ENCODE results near the gene SFMBT2.

The SFMBT2 gene

DNA sequence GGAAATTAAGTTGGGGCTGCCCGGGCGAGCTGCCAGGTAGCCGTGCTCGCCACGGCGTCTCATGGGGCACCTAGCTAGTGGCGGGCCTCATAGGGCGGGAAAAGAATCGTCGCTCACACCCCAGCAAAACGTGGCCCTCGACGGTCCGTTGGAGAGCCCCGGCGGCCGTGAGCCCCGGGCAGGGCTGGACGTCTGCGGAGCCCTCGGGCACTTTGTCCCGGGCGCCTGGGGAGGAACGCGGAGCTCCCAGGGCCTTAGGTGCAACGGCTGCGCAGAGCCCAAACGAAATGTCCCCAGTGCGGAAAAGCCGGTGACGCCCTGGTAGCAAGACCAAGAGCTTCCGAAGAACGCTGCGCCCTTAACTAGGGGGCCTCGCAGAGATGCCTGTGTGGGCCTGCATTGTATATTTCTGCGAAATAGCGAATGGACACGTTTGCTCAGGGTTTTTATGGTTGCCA, 866 bp upstream of the SFMBT2 start:
- Histone ChIP-seq H3K27ac (ENCODE audit: low read depth, low read length) (no peak overlapping the region), H3K9me3 (ENCODE audit: control insufficient read depth in 1 of 2, low read length in 2 of 2) (no peaks in the 10 kb centered on the region)

DNA sequence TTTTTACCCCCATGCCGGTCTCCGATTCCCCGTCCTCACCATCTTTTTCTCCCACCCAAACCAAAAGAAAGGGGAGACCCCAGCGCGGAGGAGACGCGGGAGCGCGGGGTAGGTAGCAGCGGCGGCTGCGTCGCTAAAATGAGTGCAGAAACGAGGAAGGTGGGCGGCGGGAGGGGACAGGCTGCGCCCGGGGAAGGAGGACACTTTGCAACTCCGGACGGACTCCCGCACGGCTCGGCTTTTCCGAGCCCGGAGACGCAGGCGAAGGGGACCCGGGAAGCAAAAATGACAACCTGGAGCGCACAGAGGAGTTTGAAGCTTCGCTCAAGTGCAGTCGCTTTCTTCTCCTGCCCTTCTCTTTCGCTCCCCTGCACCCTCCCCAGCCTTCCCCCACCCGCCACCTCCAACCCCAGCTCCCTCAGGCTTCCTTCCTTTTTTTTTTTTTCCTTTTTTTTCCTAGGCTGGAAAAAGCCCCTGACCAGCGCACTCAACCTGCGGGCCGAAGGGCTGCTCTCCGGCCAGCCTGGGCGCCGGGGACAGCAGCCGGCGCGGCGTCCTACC, 453 bp downstream of the SFMBT2 start:
- H3K9ac ChIP-seq (ENCODE audit: low read depth in 1 of 2, low read length in 2 of 2): peak overlapping the region; percentile 42 to 58
- H3K4me3 ChIP-seq (ENCODE audit: low read depth in 1 of 2, low read length in 2 of 2): peak overlapping the region; percentile 66 to 75
- no peaks in the 10 kb centered on the region for H3K9me3 ChIP-seq (ENCODE audit: control insufficient read depth in 1 of 2, low read length in 2 of 2)
- H3K27me3 ChIP-seq (ENCODE audit: control insufficient read depth in 1 of 2, insufficient read depth in 2 of 2, low read length in 2 of 2): peaks cover 0 to 4% of the 10 kb centered on the region in 2 donors
- peaks cover 0 to 20% of the 10 kb centered on the region in 2 donors for H3K4me1 ChIP-seq (ENCODE audit: control insufficient read depth in 1 of 2, insufficient read depth in 2 of 2, low read length in 2 of 2)
- no peaks in the 10 kb centered on the region for H3K36me3 ChIP-seq (ENCODE audit: control insufficient read depth in 1 of 2, insufficient read depth in 2 of 2, low read length in 2 of 2)
- H3K27ac ChIP-seq (ENCODE audit: low read depth, low read length): no peak overlapping the region

More for the DNA sequence above, 866 bp upstream of the SFMBT2 start:
- H3K36me3 ChIP-seq (ENCODE audit: control insufficient read depth in 1 of 2, insufficient read depth in 2 of 2, low read length in 2 of 2): no peaks in the 10 kb centered on the region
- H3K9ac ChIP-seq (ENCODE audit: low read depth in 1 of 2, low read length in 2 of 2): peak overlapping the region in 1 of 2 donors; percentile 43
- H3K4me3 ChIP-seq (ENCODE audit: low read depth in 1 of 2, low read length in 2 of 2): peak overlapping the region; percentile 57 to 66
- H3K27me3 ChIP-seq (ENCODE audit: control insufficient read depth in 1 of 2, insufficient read depth in 2 of 2, low read length in 2 of 2): peaks cover 0 to 4% of the 10 kb centered on the region in 2 donors
- H3K4me1 ChIP-seq (ENCODE audit: control insufficient read depth in 1 of 2, insufficient read depth in 2 of 2, low read length in 2 of 2): peaks cover 0 to 20% of the 10 kb centered on the region in 2 donors

DNA sequence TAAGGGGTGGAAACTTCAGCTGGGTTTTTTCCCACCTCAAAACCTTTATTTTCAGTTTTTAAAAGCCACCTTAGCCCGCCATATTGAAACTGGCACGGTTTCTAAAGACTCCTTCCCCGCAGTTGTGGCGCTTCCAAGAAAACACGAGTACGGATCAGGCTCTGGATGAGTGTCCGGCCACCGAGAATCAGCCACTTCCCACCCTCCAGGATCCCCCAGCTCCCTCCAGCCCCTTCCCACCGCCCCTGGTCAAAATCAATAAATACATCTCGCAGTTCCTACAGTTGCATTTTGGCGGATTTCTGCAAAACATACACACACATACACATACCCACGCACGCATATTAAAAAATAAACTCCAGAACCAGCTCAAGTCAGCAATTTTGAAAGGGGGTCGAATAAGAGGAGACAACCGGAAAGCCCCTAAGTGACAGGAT, 1.1 kb downstream of the SFMBT2 start:
- Histone ChIP-seq H3K4me3 (ENCODE audit: low read depth in 1 of 2, low read length in 2 of 2) (peak overlapping the region; percentile 66 to 75), H3K4me1 (ENCODE audit: control insufficient read depth in 1 of 2, insufficient read depth in 2 of 2, low read length in 2 of 2) (peaks cover 0 to 20% of the 10 kb centered on the region in 2 donors), H3K27ac (ENCODE audit: low read depth, low read length) (no peak overlapping the region), H3K36me3 (ENCODE audit: control insufficient read depth in 1 of 2, insufficient read depth in 2 of 2, low read length in 2 of 2) (no peaks in the 10 kb centered on the region), H3K9ac (ENCODE audit: low read depth in 1 of 2, low read length in 2 of 2) (peak overlapping the region; percentile 42 to 58), H3K27me3 (ENCODE audit: control insufficient read depth in 1 of 2, insufficient read depth in 2 of 2, low read length in 2 of 2) (peaks cover 0 to 4% of the 10 kb centered on the region in 2 donors), H3K9me3 (ENCODE audit: control insufficient read depth in 1 of 2, low read length in 2 of 2) (no peaks in the 10 kb centered on the region)

DNA sequence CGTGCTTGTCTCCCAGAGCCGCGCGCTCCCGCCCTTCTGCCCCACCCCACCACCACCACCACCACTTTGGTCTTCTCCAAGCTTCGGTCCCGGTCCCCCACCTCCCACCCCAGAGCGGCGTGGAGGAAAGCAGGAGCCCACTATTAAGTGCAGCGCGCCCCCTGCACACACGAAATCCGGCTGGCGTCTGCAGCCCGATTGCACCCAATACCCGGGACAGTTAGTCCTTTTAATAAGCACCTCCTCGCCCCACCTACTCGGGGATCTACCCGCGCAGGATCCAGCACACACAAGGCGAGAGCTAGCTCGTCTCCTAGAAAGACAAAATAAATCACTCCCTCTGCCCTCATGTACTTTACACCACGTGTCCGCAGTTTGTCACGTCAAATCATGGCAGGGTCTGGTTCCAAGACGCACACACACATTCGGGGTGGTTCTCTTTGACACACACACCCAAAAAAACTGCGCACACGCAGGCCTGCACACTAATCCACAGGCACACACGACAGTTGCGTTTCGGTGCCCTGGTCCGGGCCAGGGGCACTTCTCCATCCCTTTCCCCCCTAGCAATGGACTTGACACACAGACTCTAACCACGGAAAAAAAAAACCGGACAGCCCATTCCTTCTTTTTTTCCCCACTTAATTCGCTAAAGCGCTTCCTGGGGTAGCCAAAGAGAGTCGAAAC, 1.6 kb downstream of the SFMBT2 start:
- no peaks in the 10 kb centered on the region for H3K36me3 ChIP-seq (ENCODE audit: control insufficient read depth in 1 of 2, insufficient read depth in 2 of 2, low read length in 2 of 2)
- peak overlapping the region; percentile 18 for H3K27ac ChIP-seq (ENCODE audit: low read depth, low read length)
- H3K4me3 ChIP-seq (ENCODE audit: low read depth in 1 of 2, low read length in 2 of 2): peak overlapping the region; percentile 66 to 75
- H3K9me3 ChIP-seq (ENCODE audit: control insufficient read depth in 1 of 2, low read length in 2 of 2): no peaks in the 10 kb centered on the region
- H3K27me3 ChIP-seq (ENCODE audit: control insufficient read depth in 1 of 2, insufficient read depth in 2 of 2, low read length in 2 of 2): peaks cover 0 to 4% of the 10 kb centered on the region in 2 donors
- peak overlapping the region; percentile 42 to 66 for H3K9ac ChIP-seq (ENCODE audit: low read depth in 1 of 2, low read length in 2 of 2)
- peaks cover 0 to 20% of the 10 kb centered on the region in 2 donors for H3K4me1 ChIP-seq (ENCODE audit: control insufficient read depth in 1 of 2, insufficient read depth in 2 of 2, low read length in 2 of 2)

DNA sequence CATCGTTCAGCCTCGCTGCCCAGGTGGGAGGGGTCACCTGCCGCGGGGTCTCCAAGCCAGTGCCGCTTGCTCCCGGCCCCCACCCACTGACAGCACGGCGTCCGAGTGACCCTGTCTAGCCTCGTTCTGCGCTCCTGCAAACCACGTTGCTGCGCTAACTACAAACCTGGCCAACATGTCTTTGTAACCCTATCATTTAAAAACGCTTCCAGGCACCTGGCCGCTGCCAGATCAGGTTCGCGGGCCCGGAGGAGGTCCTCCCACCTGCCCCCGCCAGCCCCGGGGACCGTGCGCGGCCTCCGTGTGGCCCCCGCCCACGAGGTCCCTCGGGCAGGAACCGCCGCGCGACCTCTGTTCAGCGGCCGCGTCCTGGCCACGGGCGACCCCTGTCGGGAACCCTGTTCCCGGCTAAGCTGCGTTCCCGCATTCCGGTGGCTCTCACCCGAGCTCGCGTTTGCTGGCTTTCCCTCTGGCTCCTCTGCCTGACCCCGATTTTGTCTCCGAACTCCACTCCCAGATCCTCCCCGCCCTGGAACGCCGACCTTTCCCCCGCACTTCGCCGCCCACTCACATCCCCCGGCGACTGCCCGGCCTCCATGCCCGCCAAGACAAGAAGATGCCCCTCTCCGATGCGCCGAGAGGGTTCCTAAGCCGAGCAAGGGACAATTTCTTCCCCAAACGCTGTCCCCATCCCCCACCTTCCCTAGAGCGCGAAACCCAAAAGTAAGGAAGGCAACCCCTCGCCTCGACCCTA, 2.4 kb downstream of the SFMBT2 start:
- Histone ChIP-seq H3K4me1 (ENCODE audit: control insufficient read depth in 1 of 2, insufficient read depth in 2 of 2, low read length in 2 of 2) (peaks cover 0 to 20% of the 10 kb centered on the region in 2 donors), H3K36me3 (ENCODE audit: control insufficient read depth in 1 of 2, insufficient read depth in 2 of 2, low read length in 2 of 2) (no peaks in the 10 kb centered on the region)

DNA sequence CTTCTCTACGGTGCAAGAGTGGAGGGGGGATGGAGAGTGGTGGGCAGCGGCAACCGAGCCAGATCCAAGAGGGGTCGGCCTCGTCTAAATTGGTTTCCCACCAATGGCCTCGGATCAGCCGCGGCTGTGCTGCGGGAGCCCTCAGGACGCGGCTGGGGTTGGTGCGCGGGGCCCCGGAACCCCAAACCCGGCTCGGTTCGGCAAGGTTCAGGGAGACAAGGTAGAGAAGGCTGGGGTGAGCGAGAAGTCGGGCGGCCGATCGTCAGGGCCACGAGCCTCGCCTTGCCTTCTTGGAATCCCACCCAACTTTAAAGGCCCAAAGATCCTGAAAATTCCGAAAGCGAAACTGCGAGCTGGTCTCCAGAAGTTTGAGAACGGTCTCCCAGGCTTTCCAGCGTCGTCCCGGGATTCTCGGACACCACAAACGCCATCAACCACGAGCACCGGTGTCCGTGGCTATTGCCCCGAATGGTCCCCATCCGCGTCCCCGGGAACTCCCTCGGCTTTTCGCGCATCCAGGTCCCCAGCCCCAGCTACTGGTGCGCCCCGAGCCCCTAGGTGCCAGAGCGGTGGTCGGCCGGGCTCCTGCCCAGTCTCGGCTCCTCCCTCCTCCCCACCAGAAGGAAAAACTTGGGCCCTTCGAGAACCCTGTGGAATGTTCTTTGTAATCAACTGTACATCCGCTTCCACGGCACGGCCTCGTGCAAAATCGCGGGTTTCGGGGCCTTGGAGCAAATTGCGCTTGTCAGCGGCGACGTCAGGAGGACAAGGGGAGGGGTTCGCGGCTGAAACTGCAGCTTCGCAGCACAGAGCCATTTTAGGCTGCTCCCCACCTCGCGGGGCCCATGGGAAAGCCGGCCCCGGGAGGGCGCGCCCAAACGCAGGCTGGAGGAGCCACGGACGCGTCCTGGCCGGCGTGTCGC, 3.2 kb downstream of the SFMBT2 start:
- peak overlapping the region; percentile 66 to 75 for H3K4me3 ChIP-seq (ENCODE audit: low read depth in 1 of 2, low read length in 2 of 2)
- peaks cover 0 to 4% of the 10 kb centered on the region in 2 donors for H3K27me3 ChIP-seq (ENCODE audit: control insufficient read depth in 1 of 2, insufficient read depth in 2 of 2, low read length in 2 of 2)
- no peaks in the 10 kb centered on the region for H3K36me3 ChIP-seq (ENCODE audit: control insufficient read depth in 1 of 2, insufficient read depth in 2 of 2, low read length in 2 of 2)
- H3K27ac ChIP-seq (ENCODE audit: low read depth, low read length): peak overlapping the region; percentile 17
- peak overlapping the region; percentile 38 to 42 for H3K9ac ChIP-seq (ENCODE audit: low read depth in 1 of 2, low read length in 2 of 2)
- H3K9me3 ChIP-seq (ENCODE audit: control insufficient read depth in 1 of 2, low read length in 2 of 2): no peaks in the 10 kb centered on the region
- peaks cover 0 to 20% of the 10 kb centered on the region in 2 donors for H3K4me1 ChIP-seq (ENCODE audit: control insufficient read depth in 1 of 2, insufficient read depth in 2 of 2, low read length in 2 of 2)

More for the DNA sequence above, 2.4 kb downstream of the SFMBT2 start:
- H3K9me3 ChIP-seq (ENCODE audit: control insufficient read depth in 1 of 2, low read length in 2 of 2): no peaks in the 10 kb centered on the region
- H3K27ac ChIP-seq (ENCODE audit: low read depth, low read length): peak overlapping the region; percentile 18
- peak overlapping the region; percentile 66 to 75 for H3K4me3 ChIP-seq (ENCODE audit: low read depth in 1 of 2, low read length in 2 of 2)
- peaks cover 0 to 4% of the 10 kb centered on the region in 2 donors for H3K27me3 ChIP-seq (ENCODE audit: control insufficient read depth in 1 of 2, insufficient read depth in 2 of 2, low read length in 2 of 2)
- H3K9ac ChIP-seq (ENCODE audit: low read depth in 1 of 2, low read length in 2 of 2): peak overlapping the region; percentile 42 to 66

DNA sequence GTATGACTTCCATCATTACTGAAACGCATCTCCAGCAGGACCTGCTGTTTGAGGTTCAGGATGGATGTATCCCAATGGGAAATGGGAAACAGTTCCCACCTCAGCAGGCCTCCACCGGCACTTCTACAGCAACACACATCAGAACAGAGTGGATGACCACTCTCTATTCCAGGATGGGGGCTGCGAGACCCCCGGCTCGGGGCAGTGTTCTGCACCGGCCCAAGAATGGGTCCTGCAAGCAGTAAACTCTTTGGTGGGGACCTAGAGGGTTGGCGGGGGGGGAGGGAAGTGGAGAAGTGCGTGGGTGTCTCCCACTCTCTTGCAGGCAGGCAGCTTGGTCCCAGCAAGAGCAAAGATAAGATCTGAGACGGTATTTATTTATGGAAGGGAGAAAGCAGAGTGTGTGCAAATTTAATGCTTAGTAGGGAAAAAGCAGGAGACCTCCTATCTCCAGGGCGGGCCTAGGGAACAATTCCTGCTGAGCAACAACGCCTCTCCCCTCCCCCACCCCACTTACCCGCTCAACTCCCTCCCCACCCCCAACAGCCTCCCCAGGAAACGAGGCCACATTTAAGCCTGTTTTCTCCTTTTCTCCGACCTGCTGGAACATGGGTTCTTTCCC, 4.0 kb downstream of the SFMBT2 start:
- Histone ChIP-seq H3K4me1 (ENCODE audit: control insufficient read depth in 1 of 2, insufficient read depth in 2 of 2, low read length in 2 of 2) (peaks cover 0 to 15% of the 10 kb centered on the region in 2 donors), H3K27ac (ENCODE audit: low read depth, low read length) (peak overlapping the region; percentile 17), H3K9ac (ENCODE audit: low read depth in 1 of 2, low read length in 2 of 2) (no peak overlapping the region), H3K4me3 (ENCODE audit: low read depth in 1 of 2, low read length in 2 of 2) (peak overlapping the region in 1 of 2 donors; percentile 66), H3K9me3 (ENCODE audit: control insufficient read depth in 1 of 2, low read length in 2 of 2) (no peaks in the 10 kb centered on the region), H3K27me3 (ENCODE audit: control insufficient read depth in 1 of 2, insufficient read depth in 2 of 2, low read length in 2 of 2) (peaks cover 0 to 4% of the 10 kb centered on the region in 2 donors), H3K36me3 (ENCODE audit: control insufficient read depth in 1 of 2, insufficient read depth in 2 of 2, low read length in 2 of 2) (no peaks in the 10 kb centered on the region)

DNA sequence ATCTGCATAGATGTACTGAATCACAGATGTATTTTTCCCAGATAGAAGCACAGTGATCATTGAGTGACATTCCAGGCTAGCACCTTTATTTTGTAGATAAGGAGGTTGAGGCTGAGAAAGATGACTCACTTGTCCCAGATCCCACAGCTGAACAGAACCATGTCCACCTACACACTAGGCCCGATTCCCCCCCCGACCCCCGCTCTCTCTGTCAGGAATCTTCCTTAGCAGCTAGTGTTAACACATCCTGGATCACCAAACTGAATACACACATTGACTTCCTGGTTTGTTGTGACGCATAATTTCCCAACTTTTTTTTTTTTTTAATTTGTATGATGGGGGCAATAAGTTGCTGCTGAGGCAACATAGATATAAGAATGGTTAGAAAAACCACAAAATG, 5.2 kb downstream of the SFMBT2 start:
- H3K27me3 ChIP-seq (ENCODE audit: control insufficient read depth in 1 of 2, insufficient read depth in 2 of 2, low read length in 2 of 2): peaks cover 0 to 4% of the 10 kb centered on the region in 2 donors
- no peak overlapping the region for H3K4me3 ChIP-seq (ENCODE audit: low read depth in 1 of 2, low read length in 2 of 2)
- no peak overlapping the region for H3K27ac ChIP-seq (ENCODE audit: low read depth, low read length)
- H3K9ac ChIP-seq (ENCODE audit: low read depth in 1 of 2, low read length in 2 of 2): no peak overlapping the region
- no peaks in the 10 kb centered on the region for H3K9me3 ChIP-seq (ENCODE audit: control insufficient read depth in 1 of 2, low read length in 2 of 2)
- H3K4me1 ChIP-seq (ENCODE audit: control insufficient read depth in 1 of 2, insufficient read depth in 2 of 2, low read length in 2 of 2): peaks cover 0 to 11% of the 10 kb centered on the region in 2 donors
- H3K36me3 ChIP-seq (ENCODE audit: control insufficient read depth in 1 of 2, insufficient read depth in 2 of 2, low read length in 2 of 2): no peaks in the 10 kb centered on the region

DNA sequence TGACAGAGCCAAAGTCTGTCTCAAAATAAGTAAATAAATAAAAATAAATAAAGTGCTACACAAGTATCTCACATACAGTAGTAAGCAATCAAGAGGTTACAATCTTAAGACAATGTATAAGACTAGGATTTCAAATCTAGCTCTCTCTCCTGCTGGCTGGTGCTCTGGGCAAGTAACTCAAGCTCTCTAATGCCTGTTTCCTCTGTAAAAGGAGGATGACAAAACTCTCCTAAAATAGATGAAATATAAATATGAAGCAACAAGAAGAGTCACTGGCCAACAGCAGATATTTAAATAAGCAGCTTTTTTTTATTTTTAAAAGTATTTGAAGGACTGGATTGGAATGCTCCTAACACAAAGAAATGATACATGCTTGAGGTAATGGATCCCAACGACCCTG, 7.2 kb downstream of the SFMBT2 start:
- H3K4me1 ChIP-seq (ENCODE audit: control insufficient read depth in 1 of 2, insufficient read depth in 2 of 2, low read length in 2 of 2): peaks cover 0 to 11% of the 10 kb centered on the region in 2 donors
- no peaks in the 10 kb centered on the region for H3K9me3 ChIP-seq (ENCODE audit: control insufficient read depth in 1 of 2, low read length in 2 of 2)
- no peak overlapping the region for H3K27ac ChIP-seq (ENCODE audit: low read depth, low read length)
- H3K27me3 ChIP-seq (ENCODE audit: control insufficient read depth in 1 of 2, insufficient read depth in 2 of 2, low read length in 2 of 2): no peaks in the 10 kb centered on the region
- no peak overlapping the region for H3K4me3 ChIP-seq (ENCODE audit: low read depth in 1 of 2, low read length in 2 of 2)
- no peak overlapping the region for H3K9ac ChIP-seq (ENCODE audit: low read depth in 1 of 2, low read length in 2 of 2)
- H3K36me3 ChIP-seq (ENCODE audit: control insufficient read depth in 1 of 2, insufficient read depth in 2 of 2, low read length in 2 of 2): no peaks in the 10 kb centered on the region
